M059J (cell line): Measurements from ENCODE around the gene FKBP14. TPM values are rescaled to one million over a fixed set of nuclear protein-coding genes. Genes with fewer than 3 reads are reported as not detected.
"Not testable (repeated sequence)": the region's sequence is repeated elsewhere in the genome, so short reads cannot be mapped to it uniquely, and the experiment has no call there.

Experiments
- DNase-seq: peaks from one replicate; pipeline ENCODE4 v3.0.0-alpha.2; 2012; ENCODE audit warnings: low read depth
- total RNA-seq: library from RNA; depleted of rRNA; stranded (reverse); fragments of >200 nt; shearing (Covaris generic); gene quantifications from 2 replicates; pipeline ENCODE4 v1.2.3, GENCODE V29; 2014

FKBP14 gene
- total RNA-seq, 1 experiment from 2014 or later, result 39.8 TPM

DNA sequence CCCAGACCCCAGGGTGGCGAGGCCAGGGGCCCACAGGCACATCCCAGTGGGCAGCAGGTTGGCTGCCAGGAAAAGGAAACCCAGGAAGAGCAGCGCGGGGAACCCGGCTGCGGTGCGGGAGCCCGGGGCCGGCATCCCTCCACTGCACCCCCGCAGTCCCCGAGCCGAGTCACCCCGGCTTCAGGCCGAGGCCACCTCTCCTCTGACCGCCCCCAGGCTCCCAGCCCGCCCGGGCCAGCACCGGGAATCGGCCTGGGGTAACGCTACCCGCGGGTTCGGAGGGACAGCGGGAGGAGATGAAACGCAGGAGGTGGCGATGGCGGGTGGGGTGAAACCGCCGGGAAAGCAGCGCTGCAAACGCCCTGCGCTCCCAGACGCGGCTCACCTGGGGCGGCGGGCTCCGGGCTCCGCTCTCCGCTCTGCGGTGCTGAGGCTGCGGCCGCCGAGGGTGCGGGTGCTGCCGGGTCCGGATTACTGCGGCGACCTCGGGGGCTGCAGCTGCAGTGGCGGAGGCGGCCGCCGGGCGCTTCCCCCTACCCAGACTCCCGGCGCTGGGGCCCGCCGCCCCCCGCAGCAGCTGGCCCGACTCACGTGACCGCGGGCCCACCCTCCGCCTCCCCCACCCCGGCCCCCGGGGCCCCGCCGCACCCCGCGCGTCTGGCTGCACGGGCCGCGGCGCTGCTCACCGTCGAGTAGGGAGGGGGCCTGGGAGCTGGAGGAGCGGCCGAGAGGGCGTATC, 37.1 kb downstream of the FKBP14 start, which contains the start of gene SCRN1:
Gene SCRN1 (minus strand): TSS at position 545 of the 739 bp plus-strand sequence. CDS start 20,734 bp downstream, outside the sequence.
- DNase-seq, result peak; percentile 41

DNA sequence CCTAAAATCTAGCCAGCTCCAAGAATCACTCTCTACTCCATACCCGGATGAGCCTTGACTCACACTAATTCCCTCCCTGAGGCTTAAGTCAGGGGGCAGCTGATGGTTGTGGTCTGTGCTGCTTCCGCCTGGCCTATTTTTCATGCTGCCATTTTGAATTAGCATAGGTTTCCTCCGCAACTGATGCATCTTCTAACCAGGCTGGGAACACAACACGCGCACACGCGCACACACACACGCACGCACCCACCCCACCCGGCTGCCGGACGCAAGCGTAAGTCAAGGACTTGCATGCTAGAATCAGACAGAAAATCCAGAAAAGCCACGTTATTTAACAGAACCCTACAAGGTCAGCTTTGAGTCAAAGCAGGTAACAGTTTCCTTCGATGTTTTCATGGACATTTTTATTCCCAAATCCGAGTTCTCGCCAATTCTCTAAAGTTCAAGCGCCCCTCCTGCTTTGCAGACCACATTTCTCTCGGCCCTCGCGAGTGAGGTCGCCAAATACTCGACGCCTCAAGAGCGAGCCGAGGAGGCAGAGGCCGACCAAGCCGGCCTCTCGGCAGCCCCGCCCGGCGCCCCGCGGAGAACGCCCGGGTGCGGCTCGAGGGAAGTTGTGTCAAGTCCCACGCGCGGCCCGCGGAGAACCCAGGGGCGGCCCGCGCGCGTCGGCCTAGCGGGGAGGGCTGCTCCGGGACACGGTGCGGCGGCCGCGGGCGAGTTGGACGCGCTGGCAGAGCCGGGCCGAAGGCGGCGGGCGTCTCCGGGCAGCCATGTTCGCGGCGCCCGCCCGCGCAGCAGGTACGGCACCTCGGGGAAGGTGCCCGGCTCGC, 37.9 kb downstream of the FKBP14 start:
- DNase-seq, result peak; percentile 81

DNA sequence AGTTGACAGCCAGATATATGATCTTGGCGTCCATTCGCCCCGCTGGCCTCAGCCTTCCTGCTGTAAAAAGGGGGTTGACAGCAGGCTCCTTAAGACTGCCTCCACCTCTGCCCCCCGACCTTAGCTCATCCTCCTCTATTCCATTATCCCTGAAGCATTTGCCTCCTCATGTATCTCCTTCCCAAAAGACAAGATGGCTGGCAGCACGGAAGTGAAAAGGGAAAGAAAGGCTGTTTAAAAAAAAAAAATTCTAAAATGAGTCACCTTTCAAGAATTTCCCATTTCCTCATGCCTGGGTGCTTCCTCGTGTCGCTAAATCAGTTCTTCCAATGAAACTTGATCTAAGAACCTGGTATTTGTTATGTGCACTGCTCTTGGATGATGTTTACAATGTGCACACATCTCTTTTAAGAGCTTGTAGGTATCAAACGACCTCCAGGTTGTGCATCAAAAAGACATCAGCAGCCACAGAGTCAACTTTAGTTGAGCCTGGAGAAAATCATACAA, 38.6 kb downstream of the FKBP14 start:
- peak; percentile 94 for DNase-seq

DNA sequence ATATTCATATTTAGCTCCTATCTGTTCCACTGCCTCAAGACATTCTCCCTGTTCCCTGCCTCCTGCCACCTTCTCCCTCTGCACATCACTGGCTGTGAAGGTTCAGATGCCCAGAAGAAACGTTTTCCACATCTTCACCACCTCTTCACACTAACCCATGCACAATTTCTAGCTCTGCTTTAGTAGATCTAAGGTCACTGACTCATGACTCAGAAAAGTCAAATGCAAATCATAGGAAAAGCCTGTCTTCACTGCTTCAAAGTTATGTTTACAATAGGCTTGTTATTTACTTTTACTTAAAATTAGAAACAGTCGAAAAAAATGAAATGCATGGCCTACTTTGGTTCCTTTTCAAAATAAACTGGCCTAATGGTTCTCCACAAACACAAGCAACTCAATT, 39.4 kb downstream of the FKBP14 start:
- DNase-seq, result peak; percentile 69

DNA sequence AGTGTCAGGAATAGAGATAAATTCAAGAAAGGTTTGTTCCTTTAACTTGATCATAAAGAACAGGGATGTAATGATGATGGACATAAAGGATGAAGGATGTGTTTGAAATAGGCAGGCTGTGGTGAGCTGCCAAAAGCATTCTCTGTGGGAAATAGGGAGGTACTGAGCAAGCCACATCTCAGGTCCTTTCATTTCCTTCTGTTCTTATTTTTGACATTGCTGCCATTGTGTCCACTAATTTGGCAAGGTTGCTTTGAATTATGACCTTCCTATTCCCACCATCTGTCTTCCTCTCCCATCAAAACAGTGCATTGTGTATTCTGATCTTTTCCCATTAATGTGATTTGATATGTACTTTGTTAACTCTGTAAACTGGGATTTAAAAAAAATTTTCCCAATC, 46.4 kb downstream of the FKBP14 start:
- DNase-seq, result no peak

DNA sequence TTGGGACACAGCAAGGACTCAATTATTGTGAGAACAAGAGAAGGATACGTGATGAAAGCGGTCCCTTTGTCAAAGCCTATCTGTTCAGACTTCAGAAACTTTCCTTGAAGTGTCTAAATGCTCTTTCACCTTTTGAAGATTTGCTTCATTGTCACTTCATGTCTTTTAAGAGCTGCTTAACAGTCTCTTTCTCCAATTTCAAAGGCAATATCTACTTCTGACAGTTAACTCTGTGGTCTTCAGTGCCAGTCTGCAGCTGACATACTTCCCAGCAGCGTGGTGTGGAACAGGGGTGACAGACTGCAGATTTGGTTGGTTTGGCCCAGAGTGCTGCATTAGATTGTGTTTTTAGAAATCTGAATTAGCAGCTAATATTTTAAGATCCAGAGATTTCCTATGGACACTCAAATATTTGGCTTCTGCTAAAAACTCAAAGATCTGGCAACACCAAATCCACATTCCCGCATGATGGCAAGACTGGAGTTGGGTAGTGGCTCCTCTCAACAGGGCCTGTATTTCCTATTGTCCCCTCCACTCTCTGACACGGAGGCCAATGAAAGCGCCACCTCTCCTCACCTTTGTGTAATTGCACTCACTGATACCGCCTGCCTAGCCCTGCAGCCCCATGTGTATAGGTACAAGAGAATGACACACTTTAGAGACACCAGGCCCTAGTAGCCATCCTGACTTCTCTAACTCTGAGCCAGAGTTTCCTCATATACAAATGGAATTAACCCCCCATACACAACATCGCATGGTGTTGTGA, 48.4 kb downstream of the FKBP14 start:
- DNase-seq, result peak; percentile 18

DNA sequence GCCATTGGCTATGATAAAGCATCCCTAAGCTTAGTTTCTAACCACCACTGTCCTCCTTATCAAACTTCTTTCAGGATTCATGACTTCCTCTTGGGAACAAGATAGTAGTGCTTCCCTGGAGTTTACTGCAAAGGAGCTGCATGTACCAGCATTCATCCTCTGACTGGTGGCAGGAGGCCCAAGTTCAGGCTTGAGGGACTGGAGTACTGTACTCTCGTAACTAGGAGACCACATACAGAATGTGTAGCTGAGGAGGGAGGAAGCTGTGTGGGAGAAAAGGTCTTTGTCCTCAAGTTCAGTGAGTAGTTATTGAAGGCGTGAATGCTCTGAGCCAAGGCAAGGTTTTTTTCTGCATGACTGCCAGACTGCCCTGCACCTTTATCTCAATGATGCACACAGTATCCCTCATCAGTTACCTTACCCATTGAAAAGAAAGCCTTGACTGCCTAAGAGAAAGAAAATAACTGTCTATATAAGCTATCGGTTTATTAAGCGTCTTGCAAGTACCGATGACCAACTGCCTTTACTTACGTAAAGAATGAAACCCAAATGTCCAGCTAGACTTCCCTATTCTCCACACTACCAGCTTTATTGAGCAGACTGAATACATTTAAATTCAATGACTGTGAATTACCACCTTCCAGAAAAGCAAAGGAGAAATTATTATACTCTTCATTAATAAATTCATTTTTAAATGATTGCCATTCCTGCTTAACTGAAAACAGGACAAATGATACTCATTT, 49.7 kb downstream of the FKBP14 start:
- DNase-seq, result peak; percentile 9

DNA sequence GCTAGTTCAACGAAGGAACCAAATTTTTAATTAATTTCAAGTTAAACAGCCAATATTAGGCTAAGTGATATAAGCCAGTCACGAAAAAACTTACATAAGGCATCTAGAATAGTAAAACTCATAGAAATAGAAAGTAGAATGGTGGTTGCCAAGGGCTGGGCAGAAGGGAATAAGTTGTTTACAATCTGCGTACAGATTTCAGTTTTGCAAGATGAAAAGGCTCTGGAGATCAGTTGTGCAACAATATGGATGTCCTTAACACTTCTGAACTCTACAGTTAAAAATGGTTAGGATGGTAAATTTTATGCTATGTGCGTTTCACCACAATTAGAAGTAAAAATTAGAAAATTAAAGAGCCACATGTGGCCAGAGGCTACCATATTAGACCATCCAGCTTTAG, 50.2 kb downstream of the FKBP14 start:
- no peak for DNase-seq

DNA sequence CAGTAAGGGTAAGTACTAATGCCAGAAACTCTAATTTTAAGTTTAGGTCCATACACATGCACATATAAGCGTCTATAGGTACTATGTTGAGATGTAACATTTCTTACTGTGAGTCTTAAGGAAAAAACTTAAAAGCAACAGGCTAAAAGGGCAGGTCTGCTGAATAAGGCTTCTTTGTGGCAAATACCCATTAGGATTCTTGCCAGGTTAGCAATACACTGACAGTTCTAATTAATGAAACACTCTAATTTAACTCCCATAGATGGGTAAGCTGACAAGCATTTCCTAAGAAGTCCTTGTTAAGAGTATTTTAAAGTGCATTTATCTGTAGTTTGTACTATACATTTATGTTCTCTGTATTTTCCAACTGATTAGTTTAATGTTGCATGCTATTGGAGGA, 50.9 kb downstream of the FKBP14 start:
- no peak for DNase-seq

DNA sequence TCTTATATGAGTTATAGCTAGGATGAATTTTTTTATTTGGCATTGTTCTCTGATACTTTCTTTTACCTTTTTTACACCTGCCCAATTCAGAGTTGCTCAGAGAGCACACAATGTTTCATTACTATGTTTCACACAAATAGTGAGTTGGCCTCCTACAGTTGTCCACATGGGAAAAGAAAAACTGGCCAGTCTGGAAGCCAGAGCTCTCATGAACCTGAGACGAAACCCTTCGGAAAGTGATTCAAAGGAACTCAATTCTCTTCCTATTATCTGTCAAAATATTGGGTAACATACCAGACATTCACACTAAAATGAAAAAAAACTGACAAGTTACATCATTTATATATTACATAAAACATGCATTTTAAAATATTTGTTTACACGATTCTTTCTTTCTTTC, 52.2 kb downstream of the FKBP14 start:
- no peak for DNase-seq

DNA sequence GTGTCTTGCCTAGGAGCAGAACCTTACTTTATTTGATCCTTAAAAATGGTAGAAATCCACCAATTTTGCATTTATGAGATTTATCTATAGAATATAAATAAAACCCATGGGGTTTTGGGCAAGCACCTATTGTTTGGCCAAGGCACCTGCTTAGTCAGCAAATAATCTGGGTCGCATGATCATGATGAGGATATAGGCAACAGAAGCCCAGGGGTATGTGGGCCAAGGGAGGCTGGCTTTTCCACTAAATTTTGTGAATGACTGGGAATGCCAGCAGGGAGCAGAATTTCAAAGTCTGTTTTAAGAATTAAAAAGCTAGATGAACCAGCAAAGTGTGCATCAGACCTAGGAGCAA, 54.2 kb downstream of the FKBP14 start:
- DNase-seq, result no peak

DNA sequence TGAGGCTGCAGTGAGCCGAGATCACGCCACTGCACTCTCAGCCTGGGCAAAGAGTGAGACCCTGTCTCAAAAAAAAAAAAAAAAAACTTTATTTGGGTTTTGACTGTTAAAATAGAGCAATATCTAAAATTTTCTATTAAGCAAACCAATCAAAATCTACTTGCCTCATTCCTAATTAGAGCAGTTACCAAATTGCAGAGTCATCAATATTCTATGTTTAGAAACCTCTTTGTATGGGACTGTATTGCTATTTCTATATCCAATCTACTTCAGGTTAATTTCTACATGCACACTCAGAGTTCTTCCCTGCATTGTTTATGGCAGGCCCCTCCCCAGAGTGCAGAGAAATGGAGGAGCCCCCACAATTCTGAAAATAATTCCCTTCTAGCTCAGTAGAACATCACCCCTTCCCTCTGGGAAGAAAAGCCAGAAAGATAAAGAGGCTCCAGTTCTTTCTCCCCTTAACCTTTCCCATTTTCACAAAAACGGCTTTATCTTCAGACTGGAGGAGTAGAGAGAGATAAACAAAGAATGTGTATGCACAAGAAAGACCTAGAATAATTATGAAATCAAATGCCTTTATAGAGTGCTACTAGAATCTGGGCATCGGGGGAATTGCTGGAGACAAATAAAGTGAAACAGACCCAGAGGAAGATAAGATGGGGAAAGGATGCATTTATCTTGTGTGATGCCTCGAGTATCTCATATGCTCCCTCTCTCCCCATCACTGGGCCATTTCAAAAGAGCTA, 54.8 kb downstream of the FKBP14 start:
- no peak for DNase-seq

DNA sequence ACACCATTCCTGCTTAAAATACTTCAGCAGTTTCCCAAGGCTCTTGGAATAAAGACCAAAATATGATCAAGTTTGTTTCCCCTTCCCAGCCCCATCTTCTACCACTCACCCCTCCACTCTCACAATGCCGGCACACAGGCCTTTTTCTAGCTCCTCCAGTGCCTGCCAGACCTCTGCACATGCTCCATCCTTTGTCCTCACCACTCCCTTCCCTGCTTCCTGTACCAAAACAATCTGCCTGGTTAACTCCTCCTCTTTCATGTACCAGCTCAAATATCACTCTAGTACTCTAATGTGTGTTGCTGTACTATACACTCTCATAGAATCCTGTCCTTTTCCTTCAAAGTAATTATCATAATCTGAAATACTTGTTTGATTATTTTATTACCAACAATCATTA, 56.3 kb downstream of the FKBP14 start:
- DNase-seq, result peak; percentile 30

DNA sequence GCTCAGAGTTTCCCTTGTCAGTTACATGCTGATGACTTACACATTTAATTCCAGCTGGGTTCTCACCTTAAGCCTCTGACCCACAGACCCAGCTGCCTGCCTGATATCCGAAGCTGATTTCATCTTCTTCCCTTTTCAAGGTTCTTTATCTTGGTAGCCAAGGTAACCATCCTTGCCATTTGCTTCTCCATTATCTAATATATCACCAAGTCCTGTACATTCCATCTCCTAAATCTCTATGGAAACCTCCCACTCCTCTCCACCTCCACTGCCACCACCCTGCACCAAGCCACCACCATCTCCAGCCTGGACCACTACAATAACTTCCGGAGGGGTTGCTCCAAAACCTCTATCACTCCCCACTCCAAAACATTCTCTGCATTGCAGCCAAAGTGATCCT, 56.8 kb downstream of the FKBP14 start:
- no peak for DNase-seq

DNA sequence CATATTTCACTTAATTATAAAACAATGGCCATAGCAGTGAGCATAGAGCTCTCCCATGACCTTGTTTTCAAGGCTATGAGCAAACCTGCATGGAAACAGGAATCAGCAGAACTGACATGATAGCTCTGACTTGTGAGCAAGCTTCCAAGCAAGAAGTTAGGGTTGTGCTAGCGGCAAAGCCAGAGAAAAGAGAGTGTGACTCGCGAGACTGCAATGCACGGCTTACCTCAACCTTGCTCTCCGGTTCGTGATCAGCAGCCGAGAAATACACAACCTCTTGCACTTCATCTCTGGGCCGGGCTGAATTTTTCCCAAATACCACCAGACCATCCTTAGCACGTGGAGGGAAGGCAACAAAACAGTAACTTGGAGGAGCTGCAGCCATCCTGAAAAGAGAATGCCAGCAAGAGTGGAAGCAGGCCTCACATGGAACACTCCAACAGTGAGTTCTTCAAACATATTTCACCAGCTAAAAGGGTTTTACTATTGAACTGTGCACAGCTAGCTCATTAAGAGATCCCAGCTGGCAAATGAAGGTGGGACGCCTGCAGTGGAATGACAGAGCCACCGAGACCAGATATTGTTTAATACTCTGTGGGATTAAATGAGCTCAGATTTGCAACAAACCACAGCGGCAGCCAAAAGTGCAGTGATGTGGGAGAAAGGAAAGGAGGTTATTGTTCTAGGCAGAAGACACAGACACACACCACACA, 57.7 kb downstream of the FKBP14 start:
- peak; percentile 88 for DNase-seq

DNA sequence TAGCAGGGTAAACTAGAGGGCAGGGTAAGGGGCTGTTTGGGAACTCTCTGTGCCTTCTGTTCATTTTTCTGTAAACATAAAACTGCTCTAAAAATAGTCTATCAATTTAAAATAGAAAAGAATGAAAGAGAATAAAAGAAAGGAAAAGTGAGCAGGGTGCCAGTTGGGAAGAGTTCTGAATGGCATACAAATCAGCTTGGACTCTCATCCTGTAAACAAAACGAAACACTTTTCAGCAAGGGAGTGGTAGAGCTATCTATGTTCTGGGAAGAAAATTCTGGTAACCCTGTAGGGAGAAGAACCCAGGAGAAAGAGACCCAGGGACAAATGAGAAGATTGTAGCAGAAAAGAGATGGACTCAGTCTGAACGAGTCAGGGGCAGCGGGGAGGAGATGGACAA, 61.5 kb downstream of the FKBP14 start:
- no peak for DNase-seq

DNA sequence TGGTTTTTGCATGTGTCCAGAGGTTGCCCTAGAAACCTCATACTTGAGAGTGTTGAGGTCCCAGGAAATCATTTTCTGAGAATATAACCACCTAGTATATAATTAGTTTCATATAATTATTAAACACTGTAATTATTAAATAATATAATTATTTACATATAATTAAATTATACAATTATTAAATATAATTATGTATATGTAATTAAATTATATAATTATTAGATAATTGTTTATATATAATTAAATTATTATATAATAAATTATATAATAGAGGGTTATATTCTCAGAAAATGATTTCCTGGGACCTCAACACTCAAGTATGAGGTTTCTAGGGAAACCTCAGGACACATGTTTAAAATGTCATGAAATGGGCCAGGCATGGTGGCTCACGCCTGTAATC, 64.5 kb downstream of the FKBP14 start:
- no peak for DNase-seq

DNA sequence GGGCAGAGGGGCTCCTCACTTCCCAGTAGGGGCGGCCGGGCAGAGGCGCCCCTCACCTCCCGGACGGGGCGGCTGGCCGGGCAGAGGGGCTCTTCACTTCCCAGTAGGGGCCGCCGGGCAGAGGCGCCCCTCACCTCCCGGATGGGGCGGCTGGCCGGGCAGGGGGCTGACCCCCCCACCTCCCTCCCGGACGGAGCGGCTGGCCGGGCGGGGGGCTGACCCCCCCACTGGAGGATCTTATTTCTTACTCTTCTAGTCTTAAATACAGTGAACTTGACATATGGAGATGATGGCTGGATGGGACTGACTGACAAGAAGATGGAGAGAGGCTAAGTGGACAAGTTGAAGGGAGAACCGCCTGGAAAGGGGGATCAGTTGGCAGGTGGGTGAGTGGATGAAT, 64.9 kb downstream of the FKBP14 start:
- DNase-seq, result not testable (repeated sequence)
